Smooth muscle cell of the brain vasculature (primary cell): Measurements from ENCODE around the gene ZXDC.

Experiments
- DNase-seq: peaks from one replicate; pipeline ENCODE4 v3.0.0-alpha.2; 2012; ENCODE audit warnings: low read depth, low spot score

Gene ZXDC

DNA sequence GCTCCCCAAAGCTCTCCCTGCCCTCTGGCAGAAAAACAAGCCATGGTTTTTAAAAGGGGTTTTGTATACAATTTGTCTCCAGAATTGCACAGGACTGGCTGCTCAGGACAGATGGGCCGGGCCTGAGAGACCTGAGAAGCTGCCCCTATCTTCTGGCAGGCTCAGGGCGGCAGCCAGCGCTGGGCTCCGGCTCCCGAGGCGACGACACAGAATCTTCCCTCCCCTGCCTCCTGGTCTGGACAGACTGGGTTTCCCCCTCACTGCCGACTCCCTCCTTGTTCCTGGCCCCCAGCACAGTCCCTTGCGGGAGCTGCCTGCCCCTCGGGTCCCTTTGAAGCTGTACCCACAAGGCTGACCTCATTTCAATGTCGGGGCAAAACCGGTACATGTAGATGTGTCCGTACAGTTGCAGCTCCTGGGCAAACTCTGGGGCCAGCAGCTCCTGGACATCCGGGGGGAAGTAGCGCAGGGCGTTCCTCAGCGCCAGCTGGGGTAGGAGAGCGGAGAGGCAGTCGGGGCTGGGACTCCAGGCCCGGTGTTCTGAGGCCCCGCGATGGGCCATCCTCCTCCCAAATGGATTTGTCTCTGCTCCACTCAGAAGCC, 34.7 kb upstream of the ZXDC start:
- DNase-seq, result no peak

DNA sequence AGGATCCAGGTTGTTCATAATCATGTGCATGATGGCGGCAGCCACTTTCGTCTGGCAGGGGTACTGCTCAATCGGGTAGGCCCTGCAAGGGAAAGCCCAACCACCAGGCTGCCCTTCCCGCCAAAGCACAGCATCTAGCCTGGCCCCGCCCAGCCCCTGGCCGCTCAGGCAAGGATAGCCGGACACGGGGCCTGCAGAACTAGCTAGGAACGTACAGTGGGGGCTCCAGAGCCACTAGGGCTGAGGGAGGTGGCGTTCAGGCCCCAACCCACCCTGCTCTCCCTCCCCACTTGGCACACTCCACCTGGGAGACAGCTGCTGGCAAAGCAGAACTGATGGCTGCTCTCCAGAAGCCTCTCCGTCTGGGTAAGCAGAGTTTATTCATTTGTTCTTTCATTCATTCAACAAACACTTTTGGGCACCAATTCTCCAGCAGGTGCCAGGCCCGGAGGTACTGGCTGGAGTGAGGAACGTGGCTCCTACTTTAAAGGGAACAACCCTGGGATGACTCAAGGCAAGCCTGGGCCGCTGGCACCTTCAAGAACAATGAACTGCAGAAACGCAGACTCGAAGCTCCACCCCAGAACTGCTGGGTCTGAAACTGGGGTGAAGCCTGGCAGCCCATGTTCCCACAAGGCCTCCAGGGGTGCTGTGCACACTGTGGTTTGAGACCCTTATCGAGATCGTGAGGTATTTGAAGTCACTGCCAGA, 34.1 kb upstream of the ZXDC start:
- DNase-seq, result no peak

DNA sequence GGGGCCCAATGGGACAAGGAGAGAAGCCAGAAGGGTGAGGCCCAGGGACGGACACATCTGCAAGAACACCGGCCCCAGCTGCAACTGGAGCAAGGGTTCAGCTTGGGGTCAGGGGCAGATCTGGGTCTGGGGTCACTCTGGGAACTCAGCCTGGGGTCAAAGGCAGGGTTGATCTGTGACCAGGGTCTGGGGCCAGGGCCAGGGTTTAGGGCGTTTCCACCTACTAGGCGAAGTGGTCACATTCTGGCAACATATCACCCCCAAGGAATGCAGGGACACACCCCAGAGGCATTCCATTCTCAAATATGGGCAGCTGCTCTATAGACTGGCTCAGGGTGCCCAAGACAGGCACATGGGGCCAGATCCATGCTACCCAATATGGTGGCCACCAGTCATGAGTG, 32.9 kb upstream of the ZXDC start:
- no peak for DNase-seq

DNA sequence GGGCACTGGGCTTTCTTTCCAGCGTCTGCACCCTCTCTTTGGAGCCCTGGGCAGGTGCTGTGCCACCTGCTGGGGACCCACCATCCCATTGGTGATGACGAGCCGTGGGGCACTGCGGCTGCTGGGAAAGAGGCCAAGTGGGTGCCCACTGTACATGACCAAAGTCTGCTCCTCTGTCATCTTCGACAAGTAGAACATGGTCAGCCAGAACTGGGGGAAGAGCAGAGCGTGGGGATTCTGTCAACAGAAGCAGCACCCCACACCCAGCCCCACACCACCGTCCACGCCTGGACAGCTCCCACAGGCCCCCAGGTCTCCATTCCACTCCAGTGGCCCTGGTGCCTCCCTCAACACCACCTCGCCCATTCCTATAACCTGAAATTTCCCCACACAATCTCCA, 32.2 kb upstream of the ZXDC start:
- DNase-seq, result no peak

DNA sequence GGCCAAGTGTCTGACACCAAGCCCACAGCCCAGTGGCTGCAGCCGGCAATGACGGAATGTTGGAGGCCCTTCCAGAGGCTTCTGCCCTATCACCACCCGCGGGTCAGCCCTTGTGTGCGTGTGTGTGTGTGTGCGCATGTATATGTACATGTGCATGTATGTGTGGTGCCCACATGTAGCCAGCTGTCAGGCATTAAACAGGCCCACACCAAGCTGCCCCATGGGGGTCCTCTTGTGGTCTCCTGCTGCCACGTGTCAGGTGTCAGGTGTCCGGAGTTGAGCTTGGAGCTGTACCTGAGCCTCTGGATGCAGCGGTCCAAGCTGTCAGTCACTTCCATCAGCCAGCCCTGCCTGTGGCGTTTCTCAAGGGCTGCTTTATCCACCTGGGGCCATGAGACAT, 28.0 kb upstream of the ZXDC start:
- DNase-seq, result no peak

DNA sequence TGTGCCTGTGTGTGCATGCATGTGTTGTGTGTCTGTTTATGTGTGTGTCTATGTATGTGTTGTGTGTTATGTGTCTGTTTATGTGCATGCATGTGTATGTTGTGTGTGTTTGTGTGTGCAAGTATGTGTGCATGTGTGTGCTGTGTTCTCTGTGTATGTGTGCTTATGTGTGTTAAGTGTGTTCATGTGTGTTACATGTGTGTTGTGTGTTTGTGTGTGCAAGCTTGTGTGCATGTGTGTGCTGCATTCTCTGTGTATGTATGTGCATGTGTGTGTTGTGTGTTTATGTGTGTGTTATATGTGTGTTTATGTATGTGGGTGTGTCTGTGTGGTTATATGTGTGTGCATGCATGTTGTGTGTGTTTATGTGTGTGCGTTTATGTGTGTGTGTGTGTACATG, 27.0 kb upstream of the ZXDC start:
- DNase-seq, result no peak

DNA sequence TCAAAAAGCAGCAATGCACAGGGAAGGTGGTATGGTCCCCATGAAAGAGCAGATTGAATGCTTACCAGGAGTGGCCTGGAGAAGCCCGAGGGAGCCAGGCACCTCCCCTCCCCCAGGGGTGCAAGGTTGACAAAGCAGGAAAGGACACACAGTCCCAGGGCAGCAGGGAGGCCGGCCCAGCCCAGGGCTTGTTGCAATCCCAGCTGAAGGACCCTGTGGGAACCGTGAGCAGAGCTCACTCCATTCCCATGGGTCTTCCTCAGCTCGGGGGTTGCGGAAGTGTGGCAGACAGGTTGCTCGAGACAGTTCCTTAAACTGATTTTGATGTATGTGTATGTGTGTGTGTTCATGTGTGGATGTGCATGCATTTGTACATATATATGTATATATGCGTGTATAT, 26.0 kb upstream of the ZXDC start:
- no peak for DNase-seq

DNA sequence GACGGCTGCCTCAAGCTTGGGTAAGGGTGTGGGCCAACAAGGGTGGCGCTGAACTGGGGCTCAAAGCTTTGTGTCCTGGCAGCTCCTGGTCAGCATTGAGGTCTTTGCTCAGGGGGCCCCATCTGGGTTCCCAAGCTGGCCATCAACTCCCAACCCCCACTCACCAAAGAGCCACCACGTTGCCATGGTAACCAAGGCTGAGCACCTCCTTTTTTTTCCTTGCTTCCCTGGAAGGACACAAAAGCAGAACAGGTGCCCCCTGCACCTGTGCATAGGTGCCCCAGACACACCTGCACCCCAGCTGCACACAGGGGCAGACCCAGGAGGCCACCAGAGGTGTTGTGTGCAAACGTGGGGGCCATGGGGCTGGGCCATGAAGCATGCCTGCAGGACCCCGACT, 25.4 kb upstream of the ZXDC start:
- DNase-seq, result no peak

DNA sequence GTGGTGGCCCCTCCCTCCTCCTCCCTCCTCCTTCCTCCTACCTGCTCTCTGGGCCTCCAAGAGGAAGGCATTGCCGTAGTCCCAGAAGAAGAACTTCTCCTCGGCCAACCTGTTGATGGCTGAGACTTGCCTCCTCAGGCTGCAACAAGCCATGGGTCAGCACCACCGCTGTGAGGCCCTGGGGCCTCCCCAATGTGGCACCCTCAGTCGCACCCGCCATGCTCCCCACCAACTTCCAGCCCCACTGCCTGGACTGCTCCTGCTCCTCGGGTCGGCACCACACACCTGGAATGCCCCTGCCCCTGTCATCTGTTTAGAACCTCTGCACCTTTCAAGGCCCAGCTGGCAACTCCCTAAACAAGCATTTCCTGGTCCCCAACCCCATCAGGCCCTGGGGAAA, 24.3 kb upstream of the ZXDC start:
- no peak for DNase-seq

DNA sequence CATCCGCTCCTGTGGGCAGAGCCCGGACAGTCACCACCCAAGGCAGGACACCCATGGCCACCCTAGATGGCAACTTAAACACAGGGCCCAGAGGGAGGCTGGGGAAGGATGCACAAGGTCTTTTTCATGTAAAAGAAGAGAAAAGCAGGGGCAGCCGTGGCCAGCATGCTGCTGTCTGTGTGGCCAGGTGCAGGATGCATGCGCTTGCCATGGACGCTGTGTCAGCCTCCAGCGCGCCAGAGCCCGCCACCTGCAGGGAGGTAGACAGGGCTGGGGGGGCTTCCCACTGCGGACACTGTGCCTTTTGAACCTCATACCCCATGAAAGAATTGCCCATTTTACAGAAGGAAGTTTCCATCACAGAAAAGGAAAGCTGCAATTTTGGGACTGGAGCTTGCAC, 23.7 kb upstream of the ZXDC start:
- DNase-seq, result no peak

DNA sequence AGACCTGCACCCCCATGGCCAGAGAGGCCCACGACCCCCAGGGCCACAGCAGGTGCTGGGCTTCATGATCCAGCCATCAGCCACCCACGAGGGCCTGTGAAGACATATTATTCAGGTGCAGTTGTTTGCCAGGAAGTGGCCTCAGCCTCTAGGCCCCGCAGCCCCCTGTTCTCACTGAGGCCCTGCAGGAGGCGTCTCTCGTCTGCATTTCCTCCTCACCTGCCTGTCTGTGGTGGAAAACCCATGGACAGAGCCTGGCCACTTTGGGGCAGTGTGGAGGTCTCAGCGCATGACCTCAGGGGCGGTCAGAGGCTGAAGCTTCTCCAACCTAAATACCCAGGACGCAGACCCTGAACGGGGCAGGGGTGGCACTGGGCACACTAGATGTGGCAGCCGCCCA, 23.2 kb upstream of the ZXDC start:
- DNase-seq, result no peak

DNA sequence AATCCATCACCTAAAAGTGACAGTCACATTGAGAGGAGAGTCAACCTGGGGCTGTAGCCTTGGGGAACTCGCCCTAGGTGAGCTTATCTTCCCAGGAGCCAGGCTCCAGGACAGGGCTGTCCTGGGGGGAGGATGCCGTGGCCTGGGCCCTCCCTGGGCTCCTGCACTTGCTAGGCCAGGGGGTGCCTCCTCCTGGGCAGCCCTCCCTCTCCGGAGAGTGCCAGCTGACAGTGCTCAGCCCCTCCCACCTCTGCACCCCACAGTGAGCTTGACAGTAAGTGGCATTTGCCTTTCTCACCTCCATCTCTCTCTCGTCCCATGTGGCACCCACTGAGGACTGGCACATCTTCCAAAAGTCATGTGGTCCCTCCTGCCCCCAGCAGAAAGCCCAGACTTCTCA, 22.8 kb upstream of the ZXDC start:
- DNase-seq, result no peak

DNA sequence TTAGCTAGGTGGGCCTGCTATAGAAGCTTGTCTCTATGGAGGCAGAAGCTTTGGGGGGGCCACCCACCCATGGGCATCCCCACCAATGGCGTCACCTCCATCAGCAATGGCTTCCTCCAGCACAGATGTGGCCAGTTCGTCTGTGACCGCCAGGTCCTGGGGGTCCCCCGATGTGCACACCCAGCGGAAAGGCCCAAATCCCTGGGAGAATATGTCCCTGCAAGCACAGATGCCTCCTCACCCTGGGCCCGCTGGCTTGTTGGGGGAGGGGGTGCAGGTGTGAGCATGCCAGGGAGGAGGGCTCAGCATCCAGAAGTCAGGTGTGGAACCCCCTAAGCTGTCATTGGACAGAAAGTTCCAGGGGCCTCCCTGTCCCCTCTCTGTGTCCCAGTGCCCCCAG, 22.3 kb upstream of the ZXDC start:
- DNase-seq, result no peak

DNA sequence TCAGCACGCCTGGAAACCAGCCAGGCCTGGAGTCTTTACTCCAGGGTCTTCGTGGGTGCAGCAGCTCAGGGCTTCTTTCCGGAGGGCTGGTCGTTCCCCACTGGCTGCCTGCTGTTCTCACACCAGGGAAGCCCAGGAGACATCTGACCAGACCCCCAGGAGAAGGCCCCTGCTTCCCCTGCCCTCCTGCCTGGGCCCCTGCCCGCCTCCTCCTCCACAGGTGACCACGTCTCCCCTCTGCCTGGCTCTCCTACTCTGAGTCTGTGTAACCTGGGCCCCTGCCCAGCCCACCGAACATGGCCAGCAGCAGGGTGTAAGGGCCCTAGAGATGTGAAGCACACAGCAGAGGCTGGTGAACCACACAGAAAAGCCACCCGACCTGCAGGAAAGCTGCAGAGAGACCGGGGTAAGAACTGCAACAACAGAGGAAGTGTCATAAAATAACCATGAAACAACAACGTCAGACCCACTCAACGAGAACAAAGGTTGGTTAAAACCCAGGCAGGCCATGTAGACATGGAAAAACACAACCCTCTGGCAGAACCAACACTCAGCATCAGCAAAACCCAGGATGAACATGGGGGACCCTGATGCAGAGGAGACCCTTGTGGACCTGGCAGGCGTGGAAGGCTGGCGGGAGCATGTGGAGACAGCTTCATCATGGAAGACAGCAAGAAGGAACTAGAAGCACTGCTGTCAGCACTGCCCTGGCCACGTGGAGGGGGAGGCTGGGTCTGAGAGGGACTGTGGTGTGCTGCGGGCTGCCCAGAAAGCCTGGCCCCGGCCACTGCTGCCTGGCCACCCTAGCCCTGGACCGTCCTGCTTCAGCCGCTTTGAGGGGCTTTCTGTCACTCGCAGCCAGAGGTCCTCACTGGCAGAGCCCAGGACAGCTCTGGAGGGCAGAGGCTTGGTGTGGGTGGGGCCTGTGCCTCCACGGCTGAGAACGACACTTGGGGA, 21.5 kb upstream of the ZXDC start:
- DNase-seq, result no peak

DNA sequence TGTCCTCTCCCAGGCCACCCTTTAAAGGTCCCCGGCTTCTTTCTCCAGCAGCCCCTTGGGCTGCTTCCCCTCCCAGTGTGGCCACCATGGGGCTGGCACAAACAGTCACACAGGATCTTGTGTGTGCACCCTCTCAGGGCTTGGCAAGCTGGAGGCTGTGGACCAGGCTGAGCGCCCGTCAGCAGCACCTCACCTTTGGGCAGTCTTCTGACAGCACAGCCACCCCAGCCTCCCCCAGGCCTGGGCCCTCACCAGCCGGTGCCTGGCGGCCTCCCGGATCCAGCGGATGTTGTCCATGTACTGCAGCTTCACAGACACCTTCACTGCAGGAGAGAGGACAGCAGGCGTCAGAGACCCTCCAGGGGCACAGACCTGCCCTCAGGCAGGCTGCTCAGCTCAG, 20.1 kb upstream of the ZXDC start:
- DNase-seq, result no peak

DNA sequence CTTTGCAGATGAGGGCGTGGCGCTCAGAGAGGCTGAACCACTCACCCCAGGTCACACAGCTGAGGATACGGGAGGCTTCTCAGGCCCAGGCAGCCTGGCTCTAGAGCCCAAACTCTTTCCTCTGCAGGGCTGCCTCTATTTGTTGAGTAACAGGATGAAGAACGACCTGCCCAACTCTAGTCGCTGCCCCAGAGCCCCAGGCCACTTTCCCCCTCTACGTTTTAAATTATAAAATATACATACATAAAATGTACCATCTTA, 19.2 kb upstream of the ZXDC start:
- no peak for DNase-seq

DNA sequence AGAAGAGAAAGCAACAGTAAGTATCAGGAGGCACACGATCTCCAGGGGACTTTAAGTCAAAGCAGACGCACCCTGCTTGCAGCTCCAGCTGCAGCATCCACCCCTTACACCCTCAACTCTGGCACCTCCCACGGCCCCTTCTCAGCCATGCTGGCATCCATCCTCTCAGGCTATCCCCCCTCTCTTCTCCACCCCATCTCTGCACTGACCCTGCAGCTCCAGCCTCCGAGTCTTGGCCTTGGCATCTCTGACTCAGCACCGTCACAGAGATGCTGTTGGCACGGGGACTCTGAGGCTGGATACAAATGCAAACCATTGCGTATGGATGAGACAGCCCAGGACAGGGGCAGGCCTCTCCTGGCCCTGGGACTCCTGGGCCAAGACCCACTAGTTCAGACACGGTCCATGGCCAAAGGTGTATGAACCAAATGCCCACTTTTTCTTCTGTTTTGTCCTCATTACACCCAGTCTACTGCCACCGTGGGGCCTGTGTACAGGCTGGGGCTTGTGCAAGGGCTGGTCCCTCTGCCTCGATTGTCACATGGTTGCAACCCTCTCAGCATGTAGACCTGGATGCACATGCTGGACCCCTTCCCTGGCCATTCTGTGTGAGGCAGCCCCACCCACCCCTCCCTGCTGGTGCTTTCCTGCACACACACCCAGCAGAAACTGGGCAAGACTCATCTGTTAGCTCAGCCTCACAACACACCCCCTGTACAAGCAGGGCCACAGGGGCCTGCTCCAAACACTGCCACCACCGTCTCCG, 18.7 kb upstream of the ZXDC start:
- no peak for DNase-seq

DNA sequence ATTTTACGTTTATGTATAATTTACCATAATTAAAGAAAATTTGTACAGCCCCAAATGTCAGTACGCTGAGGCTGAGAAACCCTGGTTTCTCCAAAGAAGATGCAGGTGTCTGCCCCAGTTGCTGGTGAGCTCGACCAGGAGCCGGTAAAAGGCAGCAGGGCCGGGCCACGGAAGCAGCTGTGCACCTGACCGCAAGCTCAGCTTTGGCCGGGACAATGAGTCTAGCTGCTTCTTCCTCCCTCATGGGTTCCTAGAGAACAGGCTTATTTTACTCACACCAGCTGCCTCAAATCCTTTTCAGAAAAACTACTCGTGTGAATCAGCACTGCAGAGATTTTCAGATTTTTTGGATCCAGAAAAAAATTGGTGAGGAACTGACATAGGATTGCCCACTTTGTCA, 18.0 kb upstream of the ZXDC start:
- no peak for DNase-seq

DNA sequence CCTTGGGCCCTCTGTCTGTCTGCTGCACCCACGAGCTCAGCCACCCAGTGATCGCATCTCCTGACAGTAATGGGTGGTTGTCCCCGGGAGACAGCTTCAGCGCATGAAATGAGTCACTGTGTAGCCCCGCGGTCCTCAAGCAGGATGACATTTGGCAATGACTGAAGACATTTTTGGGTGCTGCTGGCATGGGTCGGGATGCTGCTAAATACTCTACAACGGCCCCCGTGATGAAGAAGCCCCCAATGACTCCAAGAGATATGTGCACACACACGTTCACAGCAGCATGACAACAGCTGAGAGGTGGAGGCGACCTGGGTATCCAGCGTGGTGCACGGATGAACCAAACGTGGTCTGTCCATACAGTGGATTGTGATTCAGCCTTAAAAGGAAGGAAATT, 17.4 kb upstream of the ZXDC start:
- no peak for DNase-seq

DNA sequence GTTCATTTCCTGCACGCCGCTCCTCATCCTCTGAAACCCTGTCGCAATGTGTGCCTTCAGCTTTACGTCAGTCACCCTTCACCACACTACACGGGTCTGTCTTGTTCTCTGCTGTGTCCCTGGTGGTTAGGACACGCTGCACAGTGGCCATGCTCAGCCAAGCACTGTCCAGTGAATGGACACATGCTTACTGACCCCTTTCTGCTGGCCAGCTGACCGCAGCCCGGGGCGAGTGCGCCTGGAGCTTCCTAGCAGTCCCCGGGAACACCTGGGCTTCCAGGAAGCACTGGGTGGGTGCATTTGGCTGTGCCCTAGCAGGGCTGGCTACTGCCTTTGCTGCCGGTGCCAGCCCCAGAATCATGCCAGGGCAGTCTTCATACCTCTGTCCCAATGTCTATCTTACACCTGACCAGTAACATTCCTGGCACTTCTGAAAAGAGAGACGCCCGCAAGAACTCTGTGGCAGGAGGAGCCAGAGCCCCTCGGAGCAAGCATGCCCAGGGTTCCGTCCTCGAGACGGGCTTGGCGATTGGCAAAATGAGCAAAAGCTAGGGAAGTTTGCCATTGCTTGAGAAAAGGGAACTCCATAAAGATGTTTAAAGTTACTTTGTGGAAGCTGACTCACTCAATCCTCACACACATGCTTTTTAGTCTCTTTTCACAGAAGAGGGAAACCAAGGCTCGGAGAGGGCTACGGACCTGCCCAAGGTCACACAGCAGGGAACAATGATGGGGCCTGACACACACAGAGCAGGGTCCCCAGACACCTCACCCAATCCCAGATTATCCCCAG, 15.7 kb upstream of the ZXDC start:
- DNase-seq, result no peak

DNA sequence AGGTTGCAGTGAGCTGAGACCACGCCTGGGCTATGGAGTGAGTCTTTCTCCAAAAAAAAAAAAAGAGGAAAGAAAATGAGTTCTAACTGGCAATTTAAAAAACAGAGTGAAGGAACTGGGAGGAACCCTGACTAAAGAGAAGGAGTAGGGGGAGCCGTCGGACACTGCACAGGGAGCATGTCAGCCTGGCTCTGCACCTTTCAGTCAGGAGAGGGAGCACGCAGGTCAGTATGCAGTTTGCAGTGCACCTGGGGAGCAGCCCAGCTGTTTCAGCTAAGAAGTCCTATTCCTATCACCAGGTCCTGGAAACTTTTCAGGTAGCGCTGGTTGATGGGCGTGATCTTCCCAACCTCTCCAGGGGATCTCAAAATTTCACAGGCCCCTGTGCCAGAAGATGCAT, 14.9 kb upstream of the ZXDC start:
- no peak for DNase-seq
